H9 (cell line): Measurements from ENCODE around the gene TSC2. TPM values are rescaled to one million over a fixed set of nuclear protein-coding genes. Genes with fewer than 3 reads are reported as not detected.

ENCODE experiments used
- DNase-seq: peaks from one replicate; pipeline ENCODE4 v3.0.0-alpha.2; 2017
- H2AFZ ChIP-seq: one replicate; pipeline ENCODE4 v1.6.1; 2013; ENCODE audit warnings: mild to moderate bottlenecking, low read length, control low read depth, moderate library complexity
- H2AK5ac ChIP-seq: 2 replicates; pipeline ENCODE4 v1.6.1; 2013; ENCODE audit warnings: low read length, control low read depth, mixed read lengths; ENCODE audit not compliant: insufficient read length
- H2BK120ac ChIP-seq: one replicate; pipeline ENCODE4 v1.6.1; 2013; ENCODE audit warnings: low read depth, mild to moderate bottlenecking, low read length, control low read depth, inconsistent platforms; ENCODE audit not compliant: poor library complexity, severe bottlenecking
- H2BK12ac ChIP-seq: 2 replicates; pipeline ENCODE4 v1.6.1; 2013; ENCODE audit warnings: low read length, control low read depth, mixed read lengths, low read depth; ENCODE audit not compliant: insufficient read length
- H2BK15ac ChIP-seq: 2 replicates; pipeline ENCODE4 v1.6.1; 2013; ENCODE audit warnings: low read depth, low read length, control low read depth
- H2BK20ac ChIP-seq: one replicate; pipeline ENCODE4 v1.6.1; 2013; ENCODE audit warnings: low read depth, mild to moderate bottlenecking, low read length, control low read depth, inconsistent platforms; ENCODE audit not compliant: poor library complexity, severe bottlenecking
- H2BK5ac ChIP-seq: 2 replicates; pipeline ENCODE4 v1.6.1; 2013; ENCODE audit warnings: low read length, control low read depth, mixed read lengths; ENCODE audit not compliant: insufficient read length
- H3K14ac ChIP-seq: 2 replicates; pipeline ENCODE4 v1.6.1; 2013; ENCODE audit warnings: low read length, control low read depth; ENCODE audit not compliant: insufficient read depth
- H3K18ac ChIP-seq: 2 replicates; pipeline ENCODE4 v1.6.1; 2013; ENCODE audit warnings: low read depth, mild to moderate bottlenecking, mixed read lengths, low read length, control low read depth; ENCODE audit not compliant: insufficient read length
- H3K23ac ChIP-seq: 2 replicates; pipeline ENCODE4 v1.6.1; 2013; ENCODE audit warnings: low read length, control low read depth, mixed read lengths, low read depth; ENCODE audit not compliant: insufficient read length
- H3K23me2 ChIP-seq: 2 replicates; pipeline ENCODE4 v1.6.1; 2013; ENCODE audit warnings: low read depth, mild to moderate bottlenecking, mixed read lengths, low read length, control low read depth; ENCODE audit not compliant: insufficient read length, poor library complexity, severe bottlenecking
- H3K27ac ChIP-seq: 2 replicates; pipeline ENCODE4 v1.5.1; 2013; ENCODE audit warnings: low read length, control low read depth, mixed read lengths, low read depth; ENCODE audit not compliant: insufficient read length
- H3K27me3 ChIP-seq: 2 replicates; pipeline ENCODE4 v1.6.1; 2013; ENCODE audit warnings: low read length, control low read depth, inconsistent platforms; ENCODE audit not compliant: insufficient read depth
- H3K4ac ChIP-seq: 2 replicates; pipeline ENCODE4 v1.6.1; 2013; ENCODE audit warnings: low read depth, mild to moderate bottlenecking, control low read depth, inconsistent platforms, low read length, moderate library complexity
- H3K4me1 ChIP-seq: 2 replicates; pipeline ENCODE4 v1.6.1; 2013; ENCODE audit warnings: low read length, control low read depth, inconsistent platforms; ENCODE audit not compliant: insufficient read depth
- H3K4me2 ChIP-seq: 2 replicates; pipeline ENCODE4 v1.6.1; 2013; ENCODE audit warnings: low read length, control low read depth, mixed read lengths; ENCODE audit not compliant: insufficient read length, insufficient read depth
- H3K56ac ChIP-seq: 2 replicates; pipeline ENCODE4 v1.6.1; 2013; ENCODE audit warnings: low read depth, mild to moderate bottlenecking, mixed read lengths, low read length, control low read depth; ENCODE audit not compliant: insufficient read length
- H3K79me1 ChIP-seq: 2 replicates; pipeline ENCODE4 v1.6.1; 2013; ENCODE audit warnings: low read depth, mild to moderate bottlenecking, moderate library complexity, low read length, control low read depth, inconsistent platforms; ENCODE audit not compliant: insufficient read depth, poor library complexity, severe bottlenecking
- H3K79me2 ChIP-seq: 2 replicates; pipeline ENCODE4 v1.6.1; 2013; ENCODE audit warnings: low read length, control low read depth, inconsistent platforms; ENCODE audit not compliant: insufficient read depth
- H3K9ac ChIP-seq: 2 replicates; pipeline ENCODE4 v1.6.1; 2013; ENCODE audit warnings: low read length, control low read depth, mixed read lengths; ENCODE audit not compliant: insufficient read length; ENCODE audit errors: extremely low read depth
- H3K9me3 ChIP-seq: one replicate; pipeline ENCODE4 v1.6.1; 2013; ENCODE audit warnings: low read depth, low read length, inconsistent platforms; ENCODE audit not compliant: control insufficient read depth
- H3T11ph ChIP-seq: one replicate; pipeline ENCODE4 v1.6.1; 2013; ENCODE audit warnings: mild to moderate bottlenecking, low read length, control low read depth, inconsistent platforms
- H4K20me1 ChIP-seq: one replicate; pipeline ENCODE4 v1.6.1; 2013; ENCODE audit not compliant: control insufficient read depth, insufficient read length, insufficient read depth
- H4K5ac ChIP-seq: 2 replicates; pipeline ENCODE4 v1.6.1; 2013; ENCODE audit warnings: low read depth, mild to moderate bottlenecking, mixed read lengths, low read length, control low read depth; ENCODE audit not compliant: insufficient read length
- H4K8ac ChIP-seq: replicated peaks from 2 replicates; pipeline ENCODE4 v1.6.1; 2013; ENCODE audit warnings: low read length, control low read depth, mixed read lengths, low read depth; ENCODE audit not compliant: insufficient read length
- H4K91ac ChIP-seq: 2 replicates; pipeline ENCODE4 v1.6.1; 2013; ENCODE audit warnings: low read depth, mild to moderate bottlenecking, moderate library complexity, mixed read lengths, low read length, control low read depth; ENCODE audit not compliant: insufficient read length
- H3K27ac Mint-ChIP-seq, 3 experiments: 2 replicates in 2 of 3; 3 replicates in 1 of 3; pipeline ENCODE4 v1.8.0; 2020 to 2021; ENCODE audit warnings: mixed read lengths in 3 of 3, mild to moderate bottlenecking in 1 of 3, moderate library complexity in 1 of 3
- H3K27me3 Mint-ChIP-seq: 2 replicates; pipeline ENCODE4 v1.8.0; 2021; ENCODE audit warnings: low read depth, mild to moderate bottlenecking, moderate library complexity, mixed read lengths
- H3K36me3 Mint-ChIP-seq, 3 experiments: 2 replicates in 2 of 3; 3 replicates in 1 of 3; pipeline ENCODE4 v1.8.0; 2020 to 2021; ENCODE audit warnings: low read depth in 3 of 3, mixed read lengths in 3 of 3; ENCODE audit not compliant: insufficient read depth in 1 of 3
- H3K4me1 Mint-ChIP-seq, 2 experiments: 2 replicates each; pipeline ENCODE4 v1.8.0; 2020; ENCODE audit warnings: mixed read lengths in 2 of 2
- H3K4me3 Mint-ChIP-seq, 2 experiments: 2 replicates in 1 of 2; 3 replicates in 1 of 2; pipeline ENCODE4 v1.8.0; 2020 to 2021; ENCODE audit warnings: mild to moderate bottlenecking in 2 of 2, mixed read lengths in 2 of 2, moderate library complexity in 1 of 2
- H3K9me3 Mint-ChIP-seq, 2 experiments: 2 replicates in 1 of 2; 3 replicates in 1 of 2; pipeline ENCODE4 v1.8.0; 2020; ENCODE audit warnings: mild to moderate bottlenecking in 2 of 2, mixed read lengths in 2 of 2, moderate library complexity in 1 of 2
- WGBS: extraction: QIAGEN DNeasy Blood & Tissue Kit; methylation state at CpG from one replicate; pipeline ENCODE4 v1.1.7; 2013; ENCODE audit warnings: missing lambda C conversion rate, low lambda C conversion rate, mixed read lengths; ENCODE audit not compliant: insufficient read length; ENCODE audit errors: extremely low coverage; 5-methylcytosine and 5-hydroxymethylcytosine counted together
- total RNA-seq: library from RNA; stranded (reverse); gene quantifications from 2 replicates; pipeline ENCODE4 v1.2.1, GENCODE V29; 2021
- TF ChIP-seq, protein P1 (sequence below): fragments of 200-600 bp; sonication (generic); conservative IDR thresholded peaks from 3 replicates; pipeline ENCODE4 v1.8.0; 2021; ENCODE audit warnings: antibody characterized with exemption, mild to moderate bottlenecking

Gene TSC2
- total RNA-seq, 1 experiment from 2014 or later: 122 TPM

DNA sequence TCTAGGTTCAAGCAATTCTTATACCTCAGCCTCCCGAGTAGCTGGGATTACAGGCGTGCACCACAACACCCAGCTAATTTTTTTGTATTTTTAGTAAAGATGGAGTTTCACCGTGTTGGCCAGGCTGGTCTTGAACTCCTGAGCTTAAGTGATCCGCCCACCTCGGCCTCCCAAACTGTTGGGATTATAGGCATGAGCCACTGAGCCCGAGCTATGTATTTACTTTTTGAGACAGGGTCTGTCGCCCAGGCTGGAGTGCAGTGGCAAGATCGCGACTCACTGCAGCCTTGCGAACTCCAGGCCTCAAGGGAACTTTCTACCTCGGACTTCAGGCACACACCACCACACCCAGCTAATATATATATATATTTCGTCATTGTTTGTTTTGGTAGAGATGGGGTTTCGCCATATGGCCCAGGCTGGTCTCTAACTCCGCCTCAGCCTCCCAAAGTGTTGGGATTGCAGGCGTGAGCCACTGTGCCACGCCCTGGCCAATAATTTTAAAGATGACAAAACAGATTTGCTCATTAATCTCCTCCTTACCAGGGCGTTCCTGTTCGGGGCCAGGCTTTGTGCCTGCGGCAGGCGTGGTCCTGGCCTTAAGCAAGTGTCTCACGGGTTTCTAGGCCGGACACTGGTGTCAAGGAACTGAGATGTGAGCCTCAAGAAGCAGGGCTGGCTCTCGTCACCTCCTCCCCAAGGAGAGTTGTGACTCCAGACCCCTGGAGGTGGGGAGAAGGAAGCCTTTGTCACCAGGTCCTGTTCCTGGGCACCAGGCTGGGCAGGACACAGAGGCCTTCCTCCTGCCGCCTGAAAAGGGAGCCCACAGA, 32.5 kb upstream of the TSC2 start:
- H2BK15ac ChIP-seq: no peak overlapping the region
- peaks cover 8% of the 10 kb centered on the region for H3K23me2 ChIP-seq
- H3T11ph ChIP-seq: no peak overlapping the region
- no peak overlapping the region for H2AFZ ChIP-seq
- H3K18ac ChIP-seq: no peak overlapping the region
- H2BK5ac ChIP-seq: no peak overlapping the region
- no peak overlapping the region for H2BK12ac ChIP-seq
- no peak overlapping the region for H2BK120ac ChIP-seq
- no peak overlapping the region for H3K56ac ChIP-seq
- H3K4me1 Mint-ChIP-seq: peaks cover 2% of the 10 kb centered on the region in 2 experiments
- WGBS: no CpG with 5 or more reads among the region's 24 CpGs
- H4K8ac ChIP-seq: no peak overlapping the region
- no peak overlapping the region for H3K27ac Mint-ChIP-seq
- no peak overlapping the region for H4K5ac ChIP-seq
- H3K79me1 ChIP-seq: no peaks in the 10 kb centered on the region
- H4K20me1 ChIP-seq: no peaks in the 10 kb centered on the region
- DNase-seq: no peak
- no peak overlapping the region for H3K23ac ChIP-seq
- TF ChIP-seq, protein P1, sequence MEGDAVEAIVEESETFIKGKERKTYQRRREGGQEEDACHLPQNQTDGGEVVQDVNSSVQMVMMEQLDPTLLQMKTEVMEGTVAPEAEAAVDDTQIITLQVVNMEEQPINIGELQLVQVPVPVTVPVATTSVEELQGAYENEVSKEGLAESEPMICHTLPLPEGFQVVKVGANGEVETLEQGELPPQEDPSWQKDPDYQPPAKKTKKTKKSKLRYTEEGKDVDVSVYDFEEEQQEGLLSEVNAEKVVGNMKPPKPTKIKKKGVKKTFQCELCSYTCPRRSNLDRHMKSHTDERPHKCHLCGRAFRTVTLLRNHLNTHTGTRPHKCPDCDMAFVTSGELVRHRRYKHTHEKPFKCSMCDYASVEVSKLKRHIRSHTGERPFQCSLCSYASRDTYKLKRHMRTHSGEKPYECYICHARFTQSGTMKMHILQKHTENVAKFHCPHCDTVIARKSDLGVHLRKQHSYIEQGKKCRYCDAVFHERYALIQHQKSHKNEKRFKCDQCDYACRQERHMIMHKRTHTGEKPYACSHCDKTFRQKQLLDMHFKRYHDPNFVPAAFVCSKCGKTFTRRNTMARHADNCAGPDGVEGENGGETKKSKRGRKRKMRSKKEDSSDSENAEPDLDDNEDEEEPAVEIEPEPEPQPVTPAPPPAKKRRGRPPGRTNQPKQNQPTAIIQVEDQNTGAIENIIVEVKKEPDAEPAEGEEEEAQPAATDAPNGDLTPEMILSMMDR: no peak
- H3K27ac ChIP-seq: no peak overlapping the region
- H3K79me2 ChIP-seq: no peaks in the 10 kb centered on the region
- H3K4me2 ChIP-seq: no peak overlapping the region
- no peak overlapping the region for H2AK5ac ChIP-seq
- H4K91ac ChIP-seq: no peak overlapping the region
- no peaks in the 10 kb centered on the region for H3K9me3 Mint-ChIP-seq
- H3K9me3 ChIP-seq: no peaks in the 10 kb centered on the region
- H2BK20ac ChIP-seq: no peak overlapping the region
- peaks cover 7% of the 10 kb centered on the region; the same call in 1 of the 2 replicates for H3K27me3 ChIP-seq
- no peak overlapping the region for H3K9ac ChIP-seq
- H3K4me3 Mint-ChIP-seq: no peak overlapping the region; a peak in 1 of 5 replicates
- no peak overlapping the region for H3K4ac ChIP-seq
- H3K4me1 ChIP-seq: peaks cover 2% of the 10 kb centered on the region; the same call in 1 of the 2 replicates
- peaks cover 0 to 2% (median 0%) of the 10 kb centered on the region in 3 experiments; a peak in 1 of 7 replicates for H3K36me3 Mint-ChIP-seq
- no peak overlapping the region for H3K14ac ChIP-seq
- H3K27me3 Mint-ChIP-seq: peaks cover 40% of the 10 kb centered on the region
